HEK293 (cell line): ENCODE results near the gene HLA-DQA1.
"Not testable (repeated sequence)": the region's sequence is repeated elsewhere in the genome, so short reads cannot be mapped to it uniquely, and the experiment has no call there.

Experiments used
- CTCF ChIA-PET: fragments of 350-600 bp; formaldehyde crosslinking; extraction: SDS; loops from one replicate; lab custom pipeline; 2021; ENCODE audit warnings: antibody characterized with exemption; lab: Yijun Ruan, JAX
- POLR2A ChIA-PET: fragments of 300-600 bp; formaldehyde crosslinking; extraction: SDS; loops from one replicate; lab custom pipeline; 2020; ENCODE audit warnings: antibody characterized with exemption, inconsistent platforms; lab: Yijun Ruan, JAX
- H3K27ac ChIP-seq: fragments of 200-500 bp; sonication (Bioruptor generic); 2 replicates; pipeline ENCODE4 v1.5.1; 2014; ENCODE audit warnings: low read depth, low read length, control low read depth, inconsistent platforms; ENCODE audit errors: extremely low read depth
- H3K36me3 ChIP-seq, 2 experiments: fragments of 200-500 bp in 1 of 2; sonication (Bioruptor generic) in 1 of 2; 1 replicate in 1 of 2; 2 replicates in 1 of 2; pipeline ENCODE4 v1.5.1; 2014 to 2017; ENCODE audit warnings: inconsistent platforms in 2 of 2, low read length in 2 of 2; ENCODE audit not compliant: control insufficient read depth in 2 of 2, insufficient read depth in 1 of 2
- H3K4me1 ChIP-seq: fragments of 200-500 bp; sonication (Bioruptor generic); 2 replicates; pipeline ENCODE4 v1.5.1; 2014; ENCODE audit warnings: mild to moderate bottlenecking, low read length, inconsistent platforms; ENCODE audit not compliant: control insufficient read depth, insufficient read depth
- H3K4me3 ChIP-seq: 2 replicates; pipeline ENCODE4 v1.5.1; 2011; ENCODE audit warnings: low read depth, mild to moderate bottlenecking, control low read depth, low read length, moderate library complexity
- H3K9me3 ChIP-seq: fragments of 200-500 bp; sonication (Bioruptor generic); 2 replicates; pipeline ENCODE4 v1.5.1; 2014; ENCODE audit warnings: low read depth, low read length, inconsistent platforms; ENCODE audit not compliant: control insufficient read depth, insufficient read depth
- ATF2 ChIP-seq: fragments of 450-650 bp; formaldehyde crosslinking; IDR thresholded peaks from 2 replicates; pipeline ENCODE4 v1.5.1; 2016; ENCODE audit warnings: missing biosample characterization, missing genetic modification characterization, low read depth
- BCL6B ChIP-seq: fragments of 450-650 bp; formaldehyde crosslinking; IDR thresholded peaks from 2 replicates; pipeline ENCODE4 v1.5.1; 2017; ENCODE audit warnings: missing biosample characterization, missing genetic modification characterization
- CTCF ChIP-seq: fragments of 450-650 bp; formaldehyde crosslinking; IDR thresholded peaks from 2 replicates; pipeline ENCODE4 v1.5.1; 2016; ENCODE audit warnings: missing biosample characterization, missing genetic modification characterization
- ELK4 ChIP-seq: IDR thresholded peaks from 2 replicates; pipeline ENCODE4 v1.6.1; 2011; ENCODE audit warnings: mild to moderate bottlenecking, low read depth, low read length, borderline replicate concordance
- MZF1 ChIP-seq: fragments of 450-650 bp; formaldehyde crosslinking; IDR thresholded peaks from 2 replicates; pipeline ENCODE4 v1.5.1; 2017; ENCODE audit warnings: missing biosample characterization, missing genetic modification characterization, borderline replicate concordance
- OVOL3 ChIP-seq: fragments of 450-650 bp; formaldehyde crosslinking; IDR thresholded peaks from 2 replicates; pipeline ENCODE4 v1.5.1; 2016; ENCODE audit warnings: missing biosample characterization, missing genetic modification characterization
- PRDM4 ChIP-seq: fragments of 450-650 bp; formaldehyde crosslinking; IDR thresholded peaks from 2 replicates; pipeline ENCODE4 v1.5.1; 2017; ENCODE audit warnings: missing biosample characterization, missing genetic modification characterization
- SCRT2 ChIP-seq: fragments of 450-650 bp; formaldehyde crosslinking; IDR thresholded peaks from 2 replicates; pipeline ENCODE4 v1.5.1; 2016; ENCODE audit warnings: missing biosample characterization, missing genetic modification characterization
- SP3 ChIP-seq: fragments of 450-650 bp; formaldehyde crosslinking; IDR thresholded peaks from 2 replicates; pipeline ENCODE4 v1.5.1; 2016; ENCODE audit warnings: missing biosample characterization, missing genetic modification characterization
- ZBTB49 ChIP-seq: fragments of 450-650 bp; formaldehyde crosslinking; IDR thresholded peaks from 2 replicates; pipeline ENCODE4 v1.5.1; 2016; ENCODE audit warnings: missing biosample characterization, missing genetic modification characterization, low read depth
- ZNF146 ChIP-seq: fragments of 450-650 bp; formaldehyde crosslinking; IDR thresholded peaks from 2 replicates; pipeline ENCODE4 v1.5.1; 2016; ENCODE audit warnings: missing biosample characterization, missing genetic modification characterization
- ZNF223 ChIP-seq: fragments of 450-650 bp; formaldehyde crosslinking; IDR thresholded peaks from 2 replicates; pipeline ENCODE4 v1.5.1; 2016; ENCODE audit warnings: missing biosample characterization, missing genetic modification characterization
- ZNF266 ChIP-seq: fragments of 450-650 bp; formaldehyde crosslinking; IDR thresholded peaks from 2 replicates; pipeline ENCODE4 v1.5.1; 2016; ENCODE audit warnings: missing biosample characterization, missing genetic modification characterization, low read depth
- ZNF292 ChIP-seq: fragments of 450-650 bp; formaldehyde crosslinking; IDR thresholded peaks from 2 replicates; pipeline ENCODE4 v1.5.1; 2016; ENCODE audit warnings: low read depth, missing biosample characterization, missing genetic modification characterization, borderline replicate concordance
- ZNF324 ChIP-seq: fragments of 450-650 bp; formaldehyde crosslinking; IDR thresholded peaks from 2 replicates; pipeline ENCODE4 v1.5.1; 2016; ENCODE audit warnings: missing biosample characterization, missing genetic modification characterization
- ZNF664 ChIP-seq: fragments of 450-650 bp; formaldehyde crosslinking; IDR thresholded peaks from 2 replicates; pipeline ENCODE4 v1.5.1; 2016; ENCODE audit warnings: missing biosample characterization, missing genetic modification characterization
- TF ChIP-seq, protein P1 (sequence below): fragments of 450-650 bp; formaldehyde crosslinking; optimal IDR thresholded peaks from 2 replicates; pipeline ENCODE3; 2016; ENCODE audit warnings: missing biosample characterization, mild to moderate bottlenecking, missing genetic modification characterization

Gene HLA-DQA1

GRCh38 chr6:32641122-32641521, 3.9 kb downstream of the HLA-DQA1 start:
- no peak overlapping the region for H3K4me3 ChIP-seq
- ChIA-PET CTCF (interaction anchor here (0.6 kb wide), 2 partner anchors 71 to 312 kb away, joined by 3 to 10 read pairs; partner anchors contain the start of gene HLA-DMA), POLR2A (no interaction called here)
- no peaks in the 10 kb centered on the region for H3K36me3 ChIP-seq
- no peaks in the 10 kb centered on the region for H3K9me3 ChIP-seq
- H3K4me1 ChIP-seq = peaks cover 17% of the 10 kb centered on the region
- TF ChIP-seq BCL6B (tag by site-specific recombination) = no peak
- TF ChIP-seq, protein P1, sequence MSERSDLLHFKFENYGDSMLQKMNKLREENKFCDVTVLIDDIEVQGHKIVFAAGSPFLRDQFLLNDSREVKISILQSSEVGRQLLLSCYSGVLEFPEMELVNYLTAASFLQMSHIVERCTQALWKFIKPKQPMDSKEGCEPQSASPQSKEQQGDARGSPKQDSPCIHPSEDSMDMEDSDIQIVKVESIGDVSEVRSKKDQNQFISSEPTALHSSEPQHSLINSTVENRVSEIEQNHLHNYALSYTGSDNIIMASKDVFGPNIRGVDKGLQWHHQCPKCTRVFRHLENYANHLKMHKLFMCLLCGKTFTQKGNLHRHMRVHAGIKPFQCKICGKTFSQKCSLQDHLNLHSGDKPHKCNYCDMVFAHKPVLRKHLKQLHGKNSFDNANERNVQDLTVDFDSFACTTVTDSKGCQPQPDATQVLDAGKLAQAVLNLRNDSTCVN (tag by site-specific recombination) = no peak
- no peak for TF ChIP-seq MZF1 (tag by site-specific recombination)
- TF ChIP-seq SP3 (tag by site-specific recombination) = no peak
- TF ChIP-seq CTCF = no peak
- TF ChIP-seq ZNF664 (tag by site-specific recombination) = no peak
- TF ChIP-seq SCRT2 (tag by site-specific recombination) = no peak
- no peak for TF ChIP-seq ZBTB49 (tag by site-specific recombination)
- TF ChIP-seq ZNF146 (tag by site-specific recombination) = no peak
- TF ChIP-seq ZNF223 (tag by site-specific recombination) = no peak
- TF ChIP-seq OVOL3 = no peak
- TF ChIP-seq ZNF324 (tag by site-specific recombination) = no peak
- TF ChIP-seq ELK4 = no peak
- no peak for TF ChIP-seq ZNF292 (tag by site-specific recombination)
- TF ChIP-seq ZNF266 (tag by site-specific recombination) = no peak
- TF ChIP-seq PRDM4 (tag by site-specific recombination) = no peak
- TF ChIP-seq ATF2 (tag by site-specific recombination) = no peak
- no peak overlapping the region for H3K27ac ChIP-seq

GRCh38 chr6:32641785-32642719, 4.8 kb downstream of the HLA-DQA1 start:
- CTCF ChIA-PET, H3K4me3 ChIP-seq, POLR2A ChIA-PET, H3K27ac ChIP-seq, H3K9me3 ChIP-seq, H3K36me3 ChIP-seq: not testable (repeated sequence)
- peaks cover 11% of the 10 kb centered on the region for H3K4me1 ChIP-seq
